ENCODE results near the gene DHRSX.

DNA sequence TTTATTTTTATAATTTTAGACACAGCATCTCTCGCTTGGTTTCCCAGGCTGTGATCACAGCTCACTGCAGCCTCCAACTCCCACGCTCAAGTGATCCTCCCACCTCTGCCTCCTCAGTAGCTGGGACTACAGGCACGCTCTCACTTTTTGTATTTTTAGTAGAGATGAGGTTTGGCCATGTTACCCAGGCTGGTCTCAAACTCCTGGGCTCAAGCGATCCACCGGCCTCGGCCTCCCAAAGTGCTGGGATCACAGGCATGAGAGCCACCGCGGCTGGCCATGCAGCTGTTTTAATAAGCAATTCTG is 39.1 kb downstream of the DHRSX start:
- TF ChIP-seq, protein P1, sequence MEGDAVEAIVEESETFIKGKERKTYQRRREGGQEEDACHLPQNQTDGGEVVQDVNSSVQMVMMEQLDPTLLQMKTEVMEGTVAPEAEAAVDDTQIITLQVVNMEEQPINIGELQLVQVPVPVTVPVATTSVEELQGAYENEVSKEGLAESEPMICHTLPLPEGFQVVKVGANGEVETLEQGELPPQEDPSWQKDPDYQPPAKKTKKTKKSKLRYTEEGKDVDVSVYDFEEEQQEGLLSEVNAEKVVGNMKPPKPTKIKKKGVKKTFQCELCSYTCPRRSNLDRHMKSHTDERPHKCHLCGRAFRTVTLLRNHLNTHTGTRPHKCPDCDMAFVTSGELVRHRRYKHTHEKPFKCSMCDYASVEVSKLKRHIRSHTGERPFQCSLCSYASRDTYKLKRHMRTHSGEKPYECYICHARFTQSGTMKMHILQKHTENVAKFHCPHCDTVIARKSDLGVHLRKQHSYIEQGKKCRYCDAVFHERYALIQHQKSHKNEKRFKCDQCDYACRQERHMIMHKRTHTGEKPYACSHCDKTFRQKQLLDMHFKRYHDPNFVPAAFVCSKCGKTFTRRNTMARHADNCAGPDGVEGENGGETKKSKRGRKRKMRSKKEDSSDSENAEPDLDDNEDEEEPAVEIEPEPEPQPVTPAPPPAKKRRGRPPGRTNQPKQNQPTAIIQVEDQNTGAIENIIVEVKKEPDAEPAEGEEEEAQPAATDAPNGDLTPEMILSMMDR (IDR thresholded peaks at IDR 0.05), result no peak
- TF ChIP-seq EZH2 (IDR thresholded peaks at IDR 0.05) (no peak), EZH2phosphoT487 (IDR thresholded peaks at IDR 0.05) (no peak)

All from neural progenitor cell (in vitro differentiated cells).